HEK293T (cell line): Measurements from ENCODE around the gene KRT7.

ENCODE experiments used
- CTCF ChIA-PET: fragments of 350-600 bp; formaldehyde crosslinking; extraction: SDS; loops from one replicate; lab custom pipeline; 2021; ENCODE audit warnings: antibody characterized with exemption, inconsistent platforms; lab: Yijun Ruan, JAX
- POLR2A ChIA-PET: fragments of 350-600 bp; formaldehyde crosslinking; extraction: SDS; loops from one replicate; lab custom pipeline; 2020; ENCODE audit warnings: antibody characterized with exemption, inconsistent platforms; lab: Yijun Ruan, JAX
- DNase-seq: peaks from one replicate; pipeline ENCODE4 v3.0.0; 2012; ENCODE audit warnings: mixed read lengths; ENCODE audit errors: extremely low spot score
- ARNT ChIP-seq: fragments of 450-650 bp; IDR thresholded peaks from 2 replicates; pipeline ENCODE4 v1.6.1; 2017; ENCODE audit warnings: mild to moderate bottlenecking
- BHLHE40 ChIP-seq: fragments of 450-650 bp; IDR thresholded peaks from 2 replicates; pipeline ENCODE4 v1.6.1; 2016; ENCODE audit warnings: mild to moderate bottlenecking, moderate library complexity, borderline replicate concordance
- CTBP1 ChIP-seq: fragments of 450-650 bp; IDR thresholded peaks from 2 replicates; pipeline ENCODE4 v1.6.1; 2016; ENCODE audit warnings: borderline replicate concordance
- ELF4 ChIP-seq: fragments of 450-650 bp; IDR thresholded peaks from 2 replicates; pipeline ENCODE4 v1.6.1; 2017; ENCODE audit warnings: antibody characterized with exemption
- FOXA1 ChIP-seq: fragments of 450-650 bp; IDR thresholded peaks from 2 replicates; pipeline ENCODE4 v1.6.1; 2016; ENCODE audit warnings: mild to moderate bottlenecking
- FOXK2 ChIP-seq: fragments of 450-650 bp; IDR thresholded peaks from 2 replicates; pipeline ENCODE4 v1.6.1; 2016; ENCODE audit warnings: mild to moderate bottlenecking
- FOXM1 ChIP-seq: fragments of 450-650 bp; IDR thresholded peaks from 2 replicates; pipeline ENCODE4 v1.6.1; 2017; ENCODE audit warnings: mild to moderate bottlenecking, borderline replicate concordance
- HDGF ChIP-seq: fragments of 450-650 bp; IDR thresholded peaks from 2 replicates; pipeline ENCODE4 v1.6.1; 2017; ENCODE audit warnings: antibody characterized with exemption, borderline replicate concordance
- L3MBTL2 ChIP-seq: fragments of 450-650 bp; conservative IDR thresholded peaks from 2 replicates; pipeline ENCODE4 v1.6.1; 2016; ENCODE audit warnings: mild to moderate bottlenecking
- LEF1 ChIP-seq: fragments of 450-650 bp; IDR thresholded peaks from 2 replicates; pipeline ENCODE4 v1.6.1; 2017; ENCODE audit warnings: mild to moderate bottlenecking, borderline replicate concordance
- NFRKB ChIP-seq: fragments of 450-650 bp; IDR thresholded peaks from 2 replicates; pipeline ENCODE4 v1.6.1; 2016; ENCODE audit warnings: mild to moderate bottlenecking, moderate library complexity
- PKNOX1 ChIP-seq: fragments of 450-650 bp; IDR thresholded peaks from 2 replicates; pipeline ENCODE4 v1.6.1; 2016
- SP1 ChIP-seq: fragments of 450-650 bp; IDR thresholded peaks from 2 replicates; pipeline ENCODE4 v1.6.1; 2017
- SUZ12 ChIP-seq: fragments of 450-650 bp; IDR thresholded peaks from 2 replicates; pipeline ENCODE4 v1.6.1; 2016; ENCODE audit warnings: mild to moderate bottlenecking
- TARDBP ChIP-seq: fragments of 450-650 bp; IDR thresholded peaks from 2 replicates; pipeline ENCODE4 v1.6.1; 2016
- ZNF384 ChIP-seq: fragments of 450-650 bp; IDR thresholded peaks from 2 replicates; pipeline ENCODE4 v1.6.1; 2016

KRT7 gene

GRCh38 chr12:52232674-52233461 is at the start of gene KRT7:
Gene KRT7, plus strand, starts transcription at chr12:52233243. Its CDS starts 54 bp downstream, at chr12:52233297.
- POLR2A ChIA-PET, result no interaction called here
- CTCF ChIA-PET, result interaction anchor here (0.7 kb wide), 1 partner anchor 770 kb away, joined by 3 read pairs; no protein-coding TSS in a partner anchor
- DNase-seq, result no peak
- TF ChIP-seq TARDBP, result no peak
- TF ChIP-seq SUZ12, result no peak
- TF ChIP-seq BHLHE40, result no peak
- no peak for TF ChIP-seq FOXM1
- no peak for TF ChIP-seq ELF4
- no peak for TF ChIP-seq ARNT
- no peak for TF ChIP-seq PKNOX1
- TF ChIP-seq SP1, result no peak
- no peak for TF ChIP-seq NFRKB
- no peak for TF ChIP-seq L3MBTL2
- TF ChIP-seq LEF1, result no peak
- TF ChIP-seq HDGF, result no peak
- no peak for TF ChIP-seq ZNF384
- TF ChIP-seq CTBP1, result no peak
- no peak for TF ChIP-seq FOXA1
- TF ChIP-seq FOXK2, result no peak

- TF ChIP-seq NFRKB (no peak), SUZ12 (no peak), FOXK2 (no peak), ZNF384 (no peak), FOXM1 (no peak), HDGF (no peak), FOXA1 (no peak), PKNOX1 (no peak), BHLHE40 (no peak), LEF1 (no peak), ELF4 (no peak), TARDBP (no peak)
- CTCF ChIA-PET, result interaction anchor here (1.2 to 1.4 kb wide), 2 partner anchors 30 to 96 kb away, joined by 4 to 5 read pairs; no protein-coding TSS in a partner anchor
- DNase-seq, result no peak
- POLR2A ChIA-PET, result no interaction called here
Measured at GRCh38 chr12:52183544-52183910, 49.5 kb upstream of the KRT7 start.

- DNase-seq, result no peak
- TF ChIP-seq FOXK2, result no peak
- no peak for TF ChIP-seq ARNT
- no peak for TF ChIP-seq FOXA1
- TF ChIP-seq ZNF384, result no peak
- TF ChIP-seq TARDBP, result no peak
- no peak for TF ChIP-seq SP1
- CTCF ChIA-PET, result interaction anchor here (1.2 to 1.4 kb wide), 2 partner anchors 29 to 95 kb away, joined by 4 to 5 read pairs; no protein-coding TSS in a partner anchor
- POLR2A ChIA-PET, result no interaction called here
Measured at GRCh38 chr12:52183971-52184370, 49.1 kb upstream of the KRT7 start.

- no peak for DNase-seq
- ChIA-PET CTCF (no interaction called here), POLR2A (no interaction called here)
- no peak for TF ChIP-seq TARDBP
Measured at GRCh38 chr12:52184813-52185212, 48.2 kb upstream of the KRT7 start.

GRCh38 chr12:52185400-52185967 is 47.6 kb upstream of the KRT7 start:
- no peak for DNase-seq
- CTCF ChIA-PET, result interaction anchor here (0.7 to 1.6 kb wide), 2 partner anchors 37 to 55 kb away, joined by 4 to 6 read pairs; no protein-coding TSS in a partner anchor
- POLR2A ChIA-PET, result no interaction called here
- TF ChIP-seq ZNF384, result no peak
- no peak for TF ChIP-seq BHLHE40
- TF ChIP-seq FOXA1, result no peak
- TF ChIP-seq FOXM1, result no peak
- TF ChIP-seq ELF4, result no peak
- no peak for TF ChIP-seq L3MBTL2
- no peak for TF ChIP-seq PKNOX1
- no peak for TF ChIP-seq NFRKB
- no peak for TF ChIP-seq TARDBP

- CTCF ChIA-PET, result interaction anchor here (0.7 to 1.6 kb wide), 3 partner anchors 14 to 1843 kb away, joined by 3 to 6 read pairs (median 4); no protein-coding TSS in a partner anchor
- TF ChIP-seq ARNT (no peak), SP1 (no peak), PKNOX1 (no peak), FOXA1 (no peak), HDGF (no peak), FOXM1 (no peak), FOXK2 (no peak), CTBP1 (no peak), LEF1 (no peak), NFRKB (no peak), TARDBP (no peak), BHLHE40 (no peak)
- no peak for DNase-seq
- POLR2A ChIA-PET, result no interaction called here
Measured at GRCh38 chr12:52186118-52186840, 46.8 kb upstream of the KRT7 start.
